ENCODE measurements around the gene LRRC47.

GRCh38 chr1:3745590-3746381 lies 50.5 kb downstream of the LRRC47 start:
- no peak for TF ChIP-seq TCF4 (CRISPR knock-in tag; IDR thresholded peaks at IDR 0.05; ENCODE audit: borderline replicate concordance)
- TF ChIP-seq CSRNP3 (CRISPR knock-in tag; IDR thresholded peaks at IDR 0.05), result no peak
- TF ChIP-seq ZNF8 (CRISPR knock-in tag; IDR thresholded peaks at IDR 0.05), result no peak
- no peak for TF ChIP-seq ESRRG (CRISPR knock-in tag; IDR thresholded peaks at IDR 0.05)
- no peak for TF ChIP-seq CREB5 (CRISPR knock-in tag; IDR thresholded peaks at IDR 0.05; ENCODE audit: low read depth)
- no peak for TF ChIP-seq SNAI2 (CRISPR knock-in tag; IDR thresholded peaks at IDR 0.05)
- no peak for TF ChIP-seq ZNF70 (CRISPR knock-in tag; IDR thresholded peaks at IDR 0.05)
- no peak for TF ChIP-seq PATZ1 (CRISPR knock-in tag; IDR thresholded peaks at IDR 0.05; ENCODE audit: borderline replicate concordance)

All from SK-N-SH treated with all-trans-retinoic acid at 6 μM for 48 hours (cell line).